Measurements from ENCODE around the gene CBLC. TPM values are rescaled to one million over a fixed set of nuclear protein-coding genes. Genes with fewer than 3 reads are reported as not detected.
A peak's percentile ranks its signal among the peaks of the same experiment; 100 is the strongest.

The CBLC gene
- total RNA-seq, 1 experiment from 2014 or later: 20.5 TPM

DNA sequence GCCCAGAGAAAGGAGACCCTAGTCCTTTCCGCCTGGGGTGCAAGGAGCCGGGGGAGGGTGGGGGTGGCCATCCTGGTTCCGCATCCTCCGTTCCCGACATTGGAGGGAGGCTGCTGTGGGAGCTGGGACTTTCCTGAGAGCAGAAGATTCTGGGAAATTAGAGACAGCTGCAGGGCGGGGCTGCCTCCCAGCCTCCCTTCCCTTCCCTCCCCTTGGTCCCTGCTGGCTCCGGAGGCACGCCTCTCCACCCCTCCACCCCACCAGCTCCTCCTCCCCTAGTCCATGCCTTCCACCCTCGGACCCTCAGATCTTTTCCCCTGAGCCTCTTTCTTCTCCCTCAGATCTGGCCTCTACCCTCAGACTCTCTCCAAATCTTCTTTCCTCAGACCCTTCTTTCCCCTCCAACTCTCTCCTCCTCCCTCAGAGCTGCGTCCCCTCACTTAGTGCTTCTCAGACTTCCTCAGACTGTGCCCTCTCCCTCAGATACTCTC, 32.3 kb upstream of the CBLC start:
- ATAC-seq: peak; percentile 20
- no peak overlapping the region for H3K4me3 Mint-ChIP-seq
- no peak overlapping the region for H3K27ac Mint-ChIP-seq
- CTCF ChIA-PET: interaction anchor here (0.9 to 2.2 kb wide), 5 partner anchors 12 to 175 kb away, joined by 3 to 19 read pairs (median 6); no protein-coding TSS in a partner anchor
- POLR2A ChIA-PET: interaction anchor here (0.6 to 0.8 kb wide), 2 partner anchors 13 to 25 kb away, joined by 3 read pairs; no protein-coding TSS in a partner anchor
- peaks cover 17% of the 10 kb centered on the region for H3K4me1 Mint-ChIP-seq
- peaks cover 54% of the 10 kb centered on the region for H3K27me3 Mint-ChIP-seq (ENCODE audit: low read depth)
- no peaks in the 10 kb centered on the region for H3K36me3 Mint-ChIP-seq
- no peak for TF ChIP-seq CTCF (IDR thresholded peaks at IDR 0.05)
- TF ChIP-seq KAT7 (CRISPR knock-in tag; IDR thresholded peaks at IDR 0.05; ENCODE audit: borderline replicate concordance): no peak
- TF ChIP-seq ZBTB21 (CRISPR knock-in tag; IDR thresholded peaks at IDR 0.05; ENCODE audit: borderline replicate concordance): no peak
- DNase-seq (ENCODE audit: low spot score): peak; percentile 41
- H3K9me3 Mint-ChIP-seq: no peaks in the 10 kb centered on the region

DNA sequence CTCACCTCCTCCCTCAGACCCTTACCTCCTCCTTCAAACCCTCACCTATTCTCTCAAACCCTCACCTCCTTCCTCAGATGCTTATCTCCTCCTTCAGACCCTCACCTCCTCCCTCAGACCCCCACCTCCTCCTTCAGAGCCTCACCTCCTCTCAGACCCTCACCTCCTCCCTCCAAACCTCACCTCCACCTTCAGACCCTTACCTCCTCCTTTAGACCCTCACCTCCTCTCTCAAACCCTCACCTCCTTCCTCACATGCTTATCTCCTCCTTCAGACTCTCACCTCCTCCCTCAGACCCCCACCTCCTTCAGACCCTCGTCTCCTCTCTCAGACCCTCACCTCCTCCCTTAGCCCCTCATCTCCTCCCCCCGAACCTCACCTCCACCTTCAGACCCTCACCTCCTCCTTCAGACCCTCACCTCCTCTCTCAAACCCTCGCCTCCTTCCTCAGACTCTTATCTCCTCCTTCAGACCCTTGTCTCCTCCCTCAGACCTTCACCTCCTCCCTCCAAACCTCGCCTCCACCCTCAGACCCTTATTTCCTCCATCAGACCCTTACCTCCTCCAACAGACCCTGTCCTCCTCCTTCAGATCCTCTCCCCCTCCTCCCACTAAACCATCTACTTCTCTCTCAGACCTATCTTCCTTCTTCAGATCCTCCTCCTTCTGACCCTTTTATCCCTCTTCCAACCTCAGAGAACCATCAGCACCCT, 31.6 kb upstream of the CBLC start:
- CTCF ChIA-PET: interaction anchor here (0.9 to 2.2 kb wide), 4 partner anchors 22 to 175 kb away, joined by 3 to 19 read pairs (median 7); no protein-coding TSS in a partner anchor
- Mint-ChIP-seq H3K27me3 (ENCODE audit: low read depth) (peaks cover 61% of the 10 kb centered on the region), H3K36me3 (no peaks in the 10 kb centered on the region), H3K27ac (no peak overlapping the region), H3K4me3 (peak overlapping the region; percentile 26), H3K9me3 (no peaks in the 10 kb centered on the region), H3K4me1 (peaks cover 17% of the 10 kb centered on the region)
- ATAC-seq (no peak), DNase-seq (ENCODE audit: low spot score) (no peak)
- no peak for TF ChIP-seq ZNF232 (CRISPR knock-in tag; IDR thresholded peaks at IDR 0.05)
- TF ChIP-seq ZNF263 (CRISPR knock-in tag; IDR thresholded peaks at IDR 0.05; ENCODE audit: low read depth): no peak
- no peak for TF ChIP-seq PREB (CRISPR knock-in tag; IDR thresholded peaks at IDR 0.05; ENCODE audit: borderline replicate concordance)
- TF ChIP-seq NR3C1 (CRISPR knock-in tag; conservative IDR thresholded peaks at IDR 0.05; ENCODE audit: low read depth): no peak
- TF ChIP-seq ESRRA (CRISPR knock-in tag; IDR thresholded peaks at IDR 0.05; ENCODE audit: borderline replicate concordance): no peak
- no peak for TF ChIP-seq ZNF396 (CRISPR knock-in tag; IDR thresholded peaks at IDR 0.05; ENCODE audit: borderline replicate concordance)
- TF ChIP-seq SOX15 (CRISPR knock-in tag; IDR thresholded peaks at IDR 0.05): no peak
- no peak for TF ChIP-seq MXD4 (CRISPR knock-in tag; IDR thresholded peaks at IDR 0.05; ENCODE audit: borderline replicate concordance)
- TF ChIP-seq, protein P1, sequence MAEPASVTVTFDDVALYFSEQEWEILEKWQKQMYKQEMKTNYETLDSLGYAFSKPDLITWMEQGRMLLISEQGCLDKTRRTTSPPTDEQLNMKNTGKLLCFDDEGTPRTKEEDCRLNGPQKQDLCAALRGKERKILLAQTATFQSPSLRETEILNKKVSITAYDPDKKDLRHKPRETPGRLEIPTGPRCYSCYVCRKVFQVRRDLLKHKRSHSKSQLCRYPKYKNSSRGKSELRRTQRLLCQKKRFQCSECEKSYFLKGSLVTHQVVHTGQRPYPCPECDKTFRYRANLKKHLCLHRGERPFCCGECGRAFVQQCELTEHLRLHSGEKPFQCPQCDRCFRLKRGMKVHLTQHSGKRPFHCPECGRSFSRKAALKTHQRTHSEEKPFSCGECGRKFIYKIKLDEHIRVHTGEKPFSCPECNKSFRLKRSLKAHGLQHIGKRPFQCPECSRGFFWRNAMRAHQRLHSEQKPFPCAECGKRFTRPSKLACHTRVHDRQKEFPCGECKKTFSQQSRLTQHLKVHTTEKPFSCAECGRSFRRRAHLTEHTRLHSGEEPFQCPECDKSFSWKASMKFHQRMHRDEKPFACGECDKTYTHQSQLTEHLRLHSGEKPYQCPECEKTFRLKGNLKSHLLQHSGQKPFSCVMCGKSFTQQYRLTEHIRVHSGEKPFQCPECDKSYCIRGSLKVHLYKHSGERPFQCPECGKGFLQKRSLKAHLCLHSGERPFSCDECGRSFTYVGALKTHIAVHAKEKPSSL (CRISPR knock-in tag; conservative IDR thresholded peaks at IDR 0.05): no peak
- no peak for TF ChIP-seq TEAD4 (CRISPR knock-in tag; IDR thresholded peaks at IDR 0.05)
- no peak for TF ChIP-seq NFYB (CRISPR knock-in tag; conservative IDR thresholded peaks at IDR 0.05; ENCODE audit: low read depth)
- TF ChIP-seq GABPB1 (CRISPR knock-in tag; IDR thresholded peaks at IDR 0.05): no peak
- TF ChIP-seq FOXP1 (CRISPR knock-in tag; IDR thresholded peaks at IDR 0.05; ENCODE audit: borderline replicate concordance): no peak
- POLR2A ChIA-PET: no interaction called here

- Mint-ChIP-seq H3K4me3 (peak overlapping the region; percentile 86), H3K27ac (no peak overlapping the region), H3K4me1 (peaks cover 17% of the 10 kb centered on the region), H3K36me3 (no peaks in the 10 kb centered on the region), H3K27me3 (ENCODE audit: low read depth) (peaks cover 66% of the 10 kb centered on the region), H3K9me3 (no peaks in the 10 kb centered on the region)
- POLR2A ChIA-PET: no interaction called here
- CTCF ChIA-PET: no interaction called here
- no peak for DNase-seq (ENCODE audit: low spot score)
- no peak for ATAC-seq
- TF ChIP-seq ZBTB43 (CRISPR knock-in tag; IDR thresholded peaks at IDR 0.05) (no peak), TCF7 (CRISPR knock-in tag; IDR thresholded peaks at IDR 0.05; ENCODE audit: low read depth) (no peak), ZNF423 (CRISPR knock-in tag; IDR thresholded peaks at IDR 0.05) (no peak), ELF4 (CRISPR knock-in tag; IDR thresholded peaks at IDR 0.05; ENCODE audit: low read depth) (no peak), ETV6 (CRISPR knock-in tag; IDR thresholded peaks at IDR 0.05) (no peak), NFE2L1 (CRISPR knock-in tag; IDR thresholded peaks at IDR 0.05) (no peak), CTCF (IDR thresholded peaks at IDR 0.05) (no peak)
These were observed 31.1 kb upstream of the CBLC start for GRCh38 chr19:44746616-44746945.
